SK-N-MC (cell line): ENCODE measurements around the gene GLB1L3.

Experiments used
- DNase-seq: peaks from one replicate; pipeline ENCODE4 v3.0.0-alpha.2; 2011; ENCODE audit warnings: low read depth, low spot score
- H3K27ac ChIP-seq: fragments of 200-600 bp; sonication (generic); 2 replicates; pipeline ENCODE4 v1.5.1; 2016; ENCODE audit warnings: mixed run types
- H3K36me3 ChIP-seq: fragments of 200-600 bp; sonication (generic); 2 replicates; pipeline ENCODE4 v1.6.1; 2017; ENCODE audit warnings: antibody characterized with exemption, low read length, mixed read lengths; ENCODE audit not compliant: insufficient read depth
- H3K4me3 ChIP-seq: fragments of 200-600 bp; sonication (generic); 2 replicates; pipeline ENCODE4 v1.5.1; 2016
- H3K9ac ChIP-seq: fragments of 200-600 bp; sonication (generic); 2 replicates; pipeline ENCODE4 v1.8.0; 2017; ENCODE audit warnings: mixed run types, mixed read lengths; ENCODE audit not compliant: insufficient read length
- H3K9me3 ChIP-seq: fragments of 200-600 bp; sonication (generic); 2 replicates; pipeline ENCODE4 v1.6.1; 2017; ENCODE audit warnings: low read depth, mild to moderate bottlenecking, antibody characterized with exemption, low read length, moderate library complexity, mixed read lengths
- EZH2 ChIP-seq: fragments of 200-600 bp; sonication (generic); IDR thresholded peaks from one replicate; pipeline ENCODE4 v1.6.1; 2017; ENCODE audit warnings: antibody characterized with exemption
- FOXP2 ChIP-seq: optimal IDR thresholded peaks from 2 replicates; pipeline ENCODE3; 2011; ENCODE audit warnings: mild to moderate bottlenecking, moderate library complexity; ENCODE audit not compliant: insufficient read depth; ENCODE audit errors: extremely low read length, control extremely low read depth
- POLR2AphosphoS5 ChIP-seq: IDR thresholded peaks from 2 replicates; pipeline ENCODE4 v1.6.1; 2012; ENCODE audit warnings: mild to moderate bottlenecking, low read depth, low read length, borderline replicate concordance

The GLB1L3 gene

DNA sequence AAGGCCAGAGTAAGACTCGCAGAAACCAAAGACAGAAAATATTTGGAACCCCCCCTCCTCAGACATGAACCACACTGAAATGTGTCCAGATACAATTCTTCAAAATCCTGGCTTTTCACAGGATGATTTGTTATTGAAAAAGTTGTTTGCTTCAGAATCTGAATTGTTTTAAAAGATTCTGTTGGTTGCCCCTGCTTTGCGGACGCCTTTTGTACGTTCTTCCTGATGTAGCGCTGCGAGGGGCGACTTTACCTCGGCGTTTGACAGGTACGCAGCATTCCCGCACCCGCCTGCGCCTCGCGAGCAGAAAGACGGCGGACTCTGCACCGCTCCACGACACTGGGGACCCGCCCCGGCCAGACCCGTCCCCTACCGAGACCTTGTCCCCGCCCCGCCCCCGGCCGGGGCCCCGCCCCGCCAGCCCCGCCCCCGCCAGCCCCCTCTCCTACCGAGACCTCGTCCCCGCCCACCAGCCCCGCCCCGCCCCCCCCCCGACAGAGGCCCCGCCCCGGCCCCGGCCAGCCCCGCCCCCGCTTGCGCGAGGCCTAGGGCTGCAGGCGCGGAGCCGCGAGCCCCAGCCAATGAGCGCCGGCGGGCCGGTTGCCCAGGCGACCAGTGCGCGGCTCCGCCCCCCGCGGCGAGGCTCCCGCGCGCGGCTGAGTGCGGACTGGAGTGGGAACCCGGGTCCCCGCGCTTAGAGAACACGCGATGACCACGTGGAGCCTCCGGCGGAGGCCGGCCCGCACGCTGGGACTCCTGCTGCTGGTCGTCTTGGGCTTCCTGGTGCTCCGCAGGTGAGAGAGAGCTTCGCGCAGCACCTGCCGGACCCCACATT lies 55.4 kb downstream of the GLB1L3 start, which contains the start of gene GLB1L2:
GLB1L2 (plus strand) TSS at position 635 of the 835 bp plus-strand sequence; CDS start at position 709, 74 bp downstream.
- no peaks in the 10 kb centered on the region for H3K9me3 ChIP-seq
- peak within 1 kb of the TSS; percentile 20 for H3K9ac ChIP-seq
- no peak for DNase-seq
- peaks cover 2% of the 10 kb centered on the region; the same call in 1 of the 2 replicates for H3K36me3 ChIP-seq
- H3K4me3 ChIP-seq = peak within 1 kb of the TSS; percentile 72
- TF ChIP-seq EZH2 = no peak
- TF ChIP-seq FOXP2 = no peak
- no peak for TF ChIP-seq POLR2AphosphoS5
- no peak within 1 kb of the TSS for H3K27ac ChIP-seq

DNA sequence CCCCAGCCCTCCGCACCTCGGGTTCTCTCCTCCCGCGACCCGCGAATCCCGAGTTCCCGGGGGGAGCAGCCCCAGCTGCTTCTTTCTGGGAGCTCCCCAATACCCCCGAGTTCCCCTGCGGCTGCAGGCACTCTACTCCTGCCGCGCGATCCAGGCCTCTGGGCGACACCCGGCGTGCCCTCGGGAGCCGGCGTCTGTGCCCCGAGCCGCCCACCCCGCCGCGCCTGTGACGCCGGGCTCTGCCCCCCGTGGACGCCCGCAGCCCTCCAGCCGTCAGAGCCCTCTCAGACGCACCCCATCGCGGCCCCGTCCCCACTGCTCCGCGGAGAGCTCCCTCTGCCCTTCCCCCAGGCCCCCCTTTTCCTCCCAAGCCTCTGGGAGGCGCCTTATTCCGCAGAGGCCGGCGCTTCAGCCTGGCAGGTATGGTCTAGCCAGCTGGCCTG lies 56.0 kb downstream of the GLB1L3 start:
- DNase-seq = no peak
- Histone ChIP-seq H3K4me3 (peak overlapping the region; percentile 72), H3K27ac (no peak overlapping the region), H3K9me3 (no peaks in the 10 kb centered on the region), H3K9ac (peak overlapping the region; percentile 20), H3K36me3 (peaks cover 2% of the 10 kb centered on the region; the same call in 1 of the 2 replicates)
- TF ChIP-seq POLR2AphosphoS5 (no peak), EZH2 (no peak), FOXP2 (no peak)

DNA sequence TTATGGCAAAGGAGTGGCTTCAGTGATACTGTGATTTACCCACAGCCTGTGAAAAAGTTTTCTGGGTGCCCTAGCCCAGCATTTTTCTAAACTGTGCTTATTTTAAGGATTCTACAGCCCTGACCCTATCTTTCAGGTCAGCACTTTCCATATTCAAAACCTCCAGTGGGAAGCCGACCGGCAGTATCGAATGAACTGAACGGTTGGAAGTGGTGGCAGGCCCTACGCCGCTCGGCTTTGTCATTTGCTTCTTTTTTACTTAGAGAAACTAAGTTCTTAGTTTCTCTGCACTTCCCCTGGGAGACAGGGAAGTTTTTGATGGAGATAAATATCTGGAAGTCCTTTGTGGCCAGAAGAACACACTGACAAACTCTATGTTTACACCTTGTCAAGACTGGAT lies 56.6 kb downstream of the GLB1L3 start:
- no peaks in the 10 kb centered on the region for H3K9me3 ChIP-seq
- no peak for TF ChIP-seq FOXP2
- TF ChIP-seq EZH2 = no peak
- TF ChIP-seq POLR2AphosphoS5 = no peak
- peak overlapping the region; percentile 72 for H3K4me3 ChIP-seq
- peak overlapping the region; percentile 20 for H3K9ac ChIP-seq
- DNase-seq = no peak
- H3K27ac ChIP-seq = no peak overlapping the region
- H3K36me3 ChIP-seq = peaks cover 2% of the 10 kb centered on the region; the same call in 1 of the 2 replicates

DNA sequence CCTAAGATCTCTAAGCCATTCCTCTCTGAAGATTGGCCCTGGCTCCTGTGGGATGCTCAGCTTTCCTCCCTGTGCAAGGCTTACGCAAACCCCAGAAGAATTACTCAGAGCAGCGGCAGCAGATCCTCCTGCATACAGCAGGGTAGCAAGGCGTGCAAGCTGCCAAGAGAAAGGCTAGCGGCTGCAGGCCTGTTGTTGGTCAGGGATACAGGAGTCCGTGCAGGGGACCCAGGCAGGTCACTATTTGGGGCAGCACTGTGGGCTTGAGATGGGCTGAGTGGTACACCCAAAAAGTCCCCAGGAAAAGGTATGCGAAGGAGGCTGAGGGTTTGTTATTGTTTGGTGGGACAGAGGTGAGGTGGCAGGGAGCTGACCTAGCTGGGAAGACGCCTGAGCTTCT lies 57.1 kb downstream of the GLB1L3 start:
- no peak overlapping the region for H3K9ac ChIP-seq

DNA sequence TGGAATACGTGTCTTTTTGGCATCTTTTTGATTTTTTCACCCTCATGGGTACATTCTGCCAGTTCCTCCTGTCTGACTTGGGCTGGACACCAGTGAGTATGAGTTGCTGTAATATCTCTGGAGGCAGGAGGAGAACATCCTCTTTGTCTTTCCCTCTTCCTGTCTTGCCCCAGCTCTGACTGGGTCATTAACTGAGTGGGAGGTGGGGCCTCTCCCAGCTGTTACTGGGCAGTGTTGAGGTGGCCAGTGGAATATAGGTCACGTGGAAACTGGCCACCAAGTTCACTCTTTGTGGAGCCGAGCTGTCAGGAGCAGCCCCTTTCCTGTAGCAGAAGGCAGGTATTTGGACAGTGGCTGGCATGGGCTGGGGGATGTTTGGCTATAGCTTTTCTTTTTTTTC lies 57.8 kb downstream of the GLB1L3 start:
- Histone ChIP-seq H3K36me3 (peaks cover 2% of the 10 kb centered on the region; the same call in 1 of the 2 replicates), H3K9me3 (no peaks in the 10 kb centered on the region), H3K4me3 (no peak overlapping the region), H3K27ac (no peak overlapping the region), H3K9ac (no peak overlapping the region)
- TF ChIP-seq EZH2 (no peak), POLR2AphosphoS5 (no peak), FOXP2 (no peak)
- DNase-seq = no peak

More for the DNA sequence above, 57.1 kb downstream of the GLB1L3 start:
- H3K9me3 ChIP-seq = no peaks in the 10 kb centered on the region
- peaks cover 2% of the 10 kb centered on the region; the same call in 1 of the 2 replicates for H3K36me3 ChIP-seq
- H3K4me3 ChIP-seq = peak overlapping the region; percentile 72; the same call in 1 of the 2 replicates
- no peak for TF ChIP-seq POLR2AphosphoS5
- H3K27ac ChIP-seq = no peak overlapping the region
- no peak for DNase-seq

DNA sequence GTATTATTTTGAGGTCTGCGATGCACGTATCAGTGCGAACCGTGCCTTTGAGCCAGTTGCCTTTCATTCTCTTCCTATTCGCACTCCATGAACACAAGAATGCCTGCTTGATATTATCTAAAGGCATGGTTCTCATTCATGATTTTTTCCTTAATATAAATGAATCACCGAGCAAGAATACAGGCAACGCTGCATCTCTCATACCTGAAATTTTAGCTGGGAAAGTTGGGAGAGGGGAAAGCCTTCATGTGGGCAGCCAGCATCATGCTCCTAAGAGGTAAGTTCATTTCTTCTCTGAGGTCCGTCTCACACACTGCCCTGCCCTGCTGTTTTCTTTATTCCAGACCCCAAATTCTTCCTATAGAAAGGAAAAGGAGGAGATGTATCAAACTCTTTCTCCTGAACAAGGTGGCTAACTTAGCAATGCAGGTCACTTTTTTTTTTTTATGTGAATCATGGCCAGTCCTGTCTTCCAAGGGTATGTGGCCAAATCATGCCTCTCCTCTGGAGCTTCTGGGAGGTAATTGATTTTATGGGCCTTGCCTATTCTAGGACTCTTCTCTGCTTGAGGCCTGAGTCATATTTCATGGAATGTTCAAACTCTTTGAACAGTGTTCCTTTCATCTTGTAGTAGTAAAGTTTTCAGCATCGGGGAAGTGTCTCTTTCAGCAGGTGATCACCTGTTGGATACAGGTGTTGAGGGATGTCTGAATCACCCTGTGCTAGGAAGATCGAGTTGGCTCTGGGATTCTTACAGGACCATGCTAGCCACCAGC lies 58.8 kb downstream of the GLB1L3 start:
- no peak overlapping the region for H3K27ac ChIP-seq
- no peak for DNase-seq
- no peak overlapping the region for H3K9ac ChIP-seq
- no peak for TF ChIP-seq EZH2
- no peak for TF ChIP-seq POLR2AphosphoS5
- no peak for TF ChIP-seq FOXP2
- H3K9me3 ChIP-seq = no peaks in the 10 kb centered on the region
- peaks cover 2% of the 10 kb centered on the region; the same call in 1 of the 2 replicates for H3K36me3 ChIP-seq
- no peak overlapping the region for H3K4me3 ChIP-seq

DNA sequence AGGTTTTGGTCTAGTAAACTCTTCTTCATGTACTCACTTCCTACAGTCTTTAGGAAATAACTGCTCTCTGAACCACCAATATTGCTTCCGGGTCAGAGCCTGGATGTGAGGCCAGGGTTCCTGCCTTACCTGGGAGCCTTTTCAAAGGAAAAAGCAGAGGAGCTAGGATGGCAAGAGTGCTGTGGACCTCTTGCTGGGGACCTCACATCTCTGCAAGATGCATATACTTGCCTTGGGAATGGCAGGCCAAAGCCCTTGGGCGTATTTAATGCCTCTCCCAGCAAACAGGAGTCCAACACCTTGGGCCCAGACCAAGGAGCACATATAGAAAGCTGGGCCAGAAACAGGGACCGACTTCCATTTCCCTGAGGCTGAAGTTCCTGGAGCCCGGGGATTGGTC lies 60.9 kb downstream of the GLB1L3 start:
- TF ChIP-seq POLR2AphosphoS5 (no peak), EZH2 (no peak), FOXP2 (no peak)
- peaks cover 2% of the 10 kb centered on the region; the same call in 1 of the 2 replicates for H3K36me3 ChIP-seq
- DNase-seq = no peak
- no peak overlapping the region for H3K9ac ChIP-seq
- no peak overlapping the region for H3K27ac ChIP-seq
- no peak overlapping the region for H3K4me3 ChIP-seq
- no peaks in the 10 kb centered on the region for H3K9me3 ChIP-seq

DNA sequence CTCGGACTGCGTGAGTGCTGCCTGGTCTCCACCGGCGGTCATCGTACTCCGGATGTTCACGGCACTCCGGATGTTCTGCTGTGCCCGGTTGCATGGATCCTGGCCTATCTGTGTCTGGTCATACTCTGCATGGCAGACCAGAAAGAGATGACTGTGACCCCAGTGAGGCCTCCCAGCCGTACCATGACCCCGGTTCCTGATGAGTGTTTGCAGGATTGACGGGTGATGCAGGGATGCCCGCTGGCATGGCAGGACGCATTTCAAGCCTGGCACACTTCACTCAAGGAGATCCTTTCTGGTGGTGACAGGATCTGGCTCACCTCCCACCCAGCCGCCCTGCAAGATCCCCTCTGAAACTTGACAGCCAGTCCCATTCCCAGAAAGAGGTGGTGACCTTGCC lies 61.9 kb downstream of the GLB1L3 start:
- Histone ChIP-seq H3K36me3 (peaks cover 2% of the 10 kb centered on the region; the same call in 1 of the 2 replicates), H3K9me3 (no peaks in the 10 kb centered on the region), H3K4me3 (no peak overlapping the region), H3K9ac (no peak overlapping the region), H3K27ac (no peak overlapping the region)
- DNase-seq = no peak
- TF ChIP-seq FOXP2 = no peak
- no peak for TF ChIP-seq EZH2
- no peak for TF ChIP-seq POLR2AphosphoS5
